Thyroid gland (tissue), 4 donors: ENCODE data around the gene GOLGA5. TPM values are rescaled to one million over a fixed set of nuclear protein-coding genes. Genes with fewer than 3 reads are reported as not detected.

Source experiments
- DNase-seq, 2 donors: peaks; one replicate each; pipeline ENCODE4 v3.0.0-alpha.2; 2019
- H3K27ac ChIP-seq, 3 donors: fragments of 200-600 bp; sonication (generic); 1 replicate in 2 of 3; 2 replicates in 1 of 3; pipeline ENCODE4 v1.5.1; 2016 to 2019; ENCODE audit warnings: mild to moderate bottlenecking in 1 of 3, moderate library complexity in 1 of 3
- H3K27me3 ChIP-seq: fragments of 200-600 bp; sonication (generic); one replicate; pipeline ENCODE4 v1.5.1; 2019
- H3K36me3 ChIP-seq, 2 donors: fragments of 200-600 bp; sonication (generic); one replicate each; pipeline ENCODE4 v1.5.1; 2016 to 2019
- H3K4me1 ChIP-seq, 2 donors: fragments of 200-600 bp; sonication (generic); one replicate each; pipeline ENCODE4 v1.5.1; 2017 to 2019
- H3K4me3 ChIP-seq, 3 donors: fragments of 200-600 bp; sonication (generic); replicated peaks in 1 of 3; 1 replicate in 2 of 3; 2 replicates in 1 of 3; pipeline ENCODE4 v1.5.1; 2016; ENCODE audit warnings: mild to moderate bottlenecking in 1 of 3
- H3K9me3 ChIP-seq: fragments of 200-600 bp; sonication (generic); one replicate; pipeline ENCODE4 v1.5.1; 2017
- CTCF ChIP-seq, 6 experiments: fragments of 200-600 bp in 3 of 6; fragments of 450-650 bp in 3 of 6; sonication (generic) in 3 of 6; IDR thresholded peaks; one replicate each; pipeline ENCODE4 v1.5.1; 2016 to 2019; ENCODE audit warnings: antibody characterized with exemption in 6 of 6, mild to moderate bottlenecking in 2 of 6, inconsistent platforms in 1 of 6, moderate library complexity in 1 of 6
- POLR2A ChIP-seq, 2 donors: fragments of 450-650 bp; IDR thresholded peaks; one replicate each; pipeline ENCODE4 v1.6.1; 2017; ENCODE audit warnings: antibody characterized with exemption in 2 of 2, mild to moderate bottlenecking in 2 of 2, moderate library complexity in 1 of 2
- WGBS, 2 donors: methylation state at CpG; one replicate each; pipeline ENCODE4 v1.1.5; 2017; 5-methylcytosine and 5-hydroxymethylcytosine counted together
- intact Hi-C: fragments of 100-400 bp; cut with DNase I; formaldehyde crosslinking; loops from one replicate; pipeline ENCODE4 v1.15.1; 2023
- total RNA-seq, 4 donors: library from RNA; depleted of rRNA; stranded (reverse); fragments of >200 nt; gene quantifications; one replicate each; pipeline ENCODE4 v1.2.3, GENCODE V29; 2016

Gene GOLGA5
- total RNA-seq, 4 donors from 2014 or later, result 54.5 to 58.2 (median 57.6) TPM

DNA sequence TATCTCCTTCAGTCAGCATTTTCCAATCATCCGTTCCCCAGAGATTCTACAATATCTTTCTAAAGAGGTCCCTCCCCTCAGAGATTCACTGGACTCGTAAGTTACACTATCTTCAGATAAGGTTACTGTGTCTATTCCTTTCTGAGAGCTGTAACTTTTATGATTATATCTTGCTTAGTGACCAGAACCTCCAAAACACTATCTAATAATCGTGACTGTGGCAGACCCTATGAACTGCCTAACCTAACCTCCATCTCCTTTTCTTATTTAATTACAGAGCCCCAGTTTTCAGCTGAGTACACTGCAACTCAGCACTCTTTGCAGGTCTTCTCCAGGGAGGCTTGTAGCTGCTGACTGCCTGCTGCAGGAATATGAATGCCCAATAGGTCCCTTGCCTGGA, 90.3 kb downstream of the GOLGA5 start:
- Histone ChIP-seq H3K4me3 (no peak overlapping the region), H3K36me3 (no peaks in the 10 kb centered on the region), H3K9me3 (no peaks in the 10 kb centered on the region), H3K27me3 (no peaks in the 10 kb centered on the region), H3K27ac (no peak overlapping the region), H3K4me1 (no peaks in the 10 kb centered on the region)
- DNase-seq, result no peak
- TF ChIP-seq POLR2A (IDR thresholded peaks at IDR 0.05) (no peak), CTCF (IDR thresholded peaks at IDR 0.05) (no peak)
- intact Hi-C loops, result no loop called here
- 69 to 71% methylated on average over 3 of the region's 3 CpGs for WGBS, 2 donors

DNA sequence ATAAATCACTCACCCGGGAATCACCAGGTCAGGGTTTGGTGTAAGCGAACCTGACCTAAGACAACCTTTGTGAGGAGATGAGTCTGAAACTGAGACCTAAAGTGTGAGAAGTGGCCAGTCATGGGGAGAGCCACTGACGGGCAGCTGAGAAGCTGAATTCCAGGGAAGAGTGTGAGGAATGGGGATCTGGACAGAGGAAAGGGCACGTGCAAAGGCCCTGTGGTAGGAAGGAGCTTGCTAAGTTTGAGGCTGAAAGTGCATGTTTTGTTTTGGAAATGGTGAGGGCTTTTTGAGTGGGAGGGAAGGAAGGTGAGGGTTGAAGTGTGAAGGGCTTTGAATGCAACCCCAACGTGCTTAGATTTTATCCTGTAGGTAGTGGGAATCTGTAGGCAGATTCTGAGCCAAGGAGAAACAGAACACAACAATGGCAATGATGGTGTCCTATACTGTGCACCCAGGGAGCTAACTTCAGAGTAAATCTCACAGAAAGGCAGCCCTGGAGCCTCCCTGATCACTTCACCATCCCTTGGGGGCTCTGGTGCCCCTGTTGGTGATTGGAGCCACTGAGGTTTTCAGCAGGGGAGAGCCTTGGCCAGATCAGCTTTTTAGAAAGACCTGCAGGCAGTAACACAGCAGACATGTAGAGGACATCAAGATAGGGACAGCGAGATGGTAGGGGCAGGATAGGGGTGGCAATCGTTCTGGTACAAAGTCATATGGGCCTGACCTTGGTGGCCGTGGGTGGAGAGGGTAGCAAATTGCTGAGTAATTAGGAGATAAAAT, 91.4 kb downstream of the GOLGA5 start:
- Histone ChIP-seq H3K9me3 (no peaks in the 10 kb centered on the region), H3K36me3 (no peaks in the 10 kb centered on the region), H3K27ac (no peak overlapping the region), H3K4me1 (no peaks in the 10 kb centered on the region), H3K27me3 (no peaks in the 10 kb centered on the region), H3K4me3 (no peak overlapping the region)
- TF ChIP-seq CTCF (IDR thresholded peaks at IDR 0.05) (no peak), POLR2A (IDR thresholded peaks at IDR 0.05) (no peak)
- intact Hi-C loops, result no loop called here
- DNase-seq, result no peak
- WGBS, 2 donors, result 77 to 80% methylated on average over 8 of the region's 8 CpGs

- Histone ChIP-seq H3K4me1 (no peaks in the 10 kb centered on the region), H3K9me3 (no peaks in the 10 kb centered on the region), H3K4me3 (no peak overlapping the region), H3K27ac (no peak overlapping the region), H3K36me3 (no peaks in the 10 kb centered on the region), H3K27me3 (no peaks in the 10 kb centered on the region)
- no peak for DNase-seq
- intact Hi-C loops, result no loop called here
- no peak for TF ChIP-seq POLR2A (IDR thresholded peaks at IDR 0.05)
- no peak for TF ChIP-seq CTCF (IDR thresholded peaks at IDR 0.05)
- 32 to 35% methylated on average over 11 of the region's 11 CpGs for WGBS, 2 donors
Measured at GRCh38 chr14:92886337-92886736, 92.2 kb downstream of the GOLGA5 start.

- WGBS, 2 donors, result 95 to 100% methylated on average over 1 of the region's 1 CpG
- Histone ChIP-seq H3K4me1 (no peaks in the 10 kb centered on the region), H3K36me3 (no peaks in the 10 kb centered on the region), H3K4me3 (no peak overlapping the region), H3K27ac (no peak overlapping the region), H3K27me3 (no peaks in the 10 kb centered on the region), H3K9me3 (no peaks in the 10 kb centered on the region)
- TF ChIP-seq POLR2A (IDR thresholded peaks at IDR 0.05) (no peak), CTCF (IDR thresholded peaks at IDR 0.05) (no peak)
- no peak for DNase-seq
- intact Hi-C loops, result no loop called here
Measured at GRCh38 chr14:92887157-92887556, 93.1 kb downstream of the GOLGA5 start.

DNA sequence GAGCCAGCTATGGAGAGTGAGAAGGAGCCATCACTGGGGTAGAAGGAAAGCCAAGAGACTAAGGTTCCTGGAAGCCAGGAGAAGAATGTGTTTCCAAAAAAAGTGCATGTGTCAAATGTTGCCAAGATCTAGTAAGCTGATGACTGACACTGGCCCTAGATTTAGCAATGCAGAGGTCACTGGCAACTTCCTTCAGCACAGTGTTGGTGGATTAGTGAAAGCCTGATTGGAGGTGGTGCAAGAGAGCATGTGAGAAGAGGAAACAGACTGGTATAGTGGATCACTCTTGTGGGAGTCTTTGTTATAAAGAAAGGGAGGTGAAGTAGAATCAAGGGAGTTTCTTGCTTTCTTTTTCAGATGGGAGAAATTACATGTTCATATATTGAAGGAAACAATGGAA, 94.8 kb downstream of the GOLGA5 start:
- intact Hi-C loops, result no loop called here
- no peak for TF ChIP-seq CTCF (IDR thresholded peaks at IDR 0.05)
- no peak for TF ChIP-seq POLR2A (IDR thresholded peaks at IDR 0.05)
- Histone ChIP-seq H3K27me3 (no peaks in the 10 kb centered on the region), H3K9me3 (no peaks in the 10 kb centered on the region), H3K4me3 (no peak overlapping the region), H3K36me3 (no peaks in the 10 kb centered on the region), H3K27ac (no peak overlapping the region), H3K4me1 (no peaks in the 10 kb centered on the region)
- DNase-seq, result no peak

Other genes starting within 250 kb of the GOLGA5 start
- 100 to 1,000 TPM; 226 to 405 (median 297) TPM for gene LGMN, start 45.7 kb upstream of the GOLGA5 start, total RNA-seq
- 1 to 10 TPM in 2 of 4 donors, under 1 TPM in 2; 0.54 to 9.6 (median 1.5) TPM for gene CHGA, start 128.8 kb downstream of the GOLGA5 start, total RNA-seq